Inflammatory macrophage (primary cell): ENCODE results near the gene CRADD.
"Not testable (repeated sequence)": the region's sequence is repeated elsewhere in the genome, so short reads cannot be mapped to it uniquely, and the experiment has no call there.

Experiments
- DNase-seq, 2 donors: peaks; one replicate each; pipeline ENCODE4 v3.0.0-alpha.2; 2020 to 2022
- total RNA-seq, 18 experiments: gene quantifications; one replicate each; lab custom pipeline; 2026; ENCODE audit warnings: mixed read lengths in 6 of 18, inconsistent platforms in 2 of 18; lab: John Stamatoyannopoulos, UW

The CRADD gene
- 3.4 to 10.0 (median 7.4) reads per million in 18 experiments for total RNA-seq

GRCh38 chr12:93677195-93678064 lies at the start of gene CRADD:
TSS of gene CRADD (plus strand) at chr12:93677375.
- DNase-seq = peak; percentile 96 to 97

GRCh38 chr12:93632383-93632782 lies 44.8 kb upstream of the CRADD start:
- no peak for DNase-seq

- DNase-seq = no peak
Observed at GRCh38 chr12:93634416-93634815, 42.8 kb upstream of the CRADD start.

DNA sequence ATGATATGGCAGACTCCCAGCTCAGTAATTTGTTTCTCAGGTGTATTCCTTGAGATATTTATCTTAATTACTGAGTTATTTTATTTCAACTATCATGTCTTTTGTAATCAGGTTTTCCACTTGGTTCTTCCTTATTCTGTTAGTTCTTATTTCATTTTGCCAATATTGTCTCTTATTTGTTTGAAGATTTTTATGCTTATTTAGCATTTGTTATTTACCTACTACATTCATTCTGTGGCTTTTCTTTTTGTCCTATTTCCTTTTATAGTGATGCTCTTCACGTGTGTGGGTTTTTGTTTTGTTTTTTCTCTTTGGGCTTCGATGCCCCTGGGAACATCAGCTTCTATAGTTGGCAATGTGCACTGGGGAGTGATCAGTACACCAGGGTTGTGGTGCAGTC lies 40.5 kb upstream of the CRADD start:
- no peak for DNase-seq

- DNase-seq = no peak
Observed at GRCh38 chr12:93638095-93638494, 39.1 kb upstream of the CRADD start.

- no peak for DNase-seq
Observed at GRCh38 chr12:93638954-93639353, 38.2 kb upstream of the CRADD start.

DNA sequence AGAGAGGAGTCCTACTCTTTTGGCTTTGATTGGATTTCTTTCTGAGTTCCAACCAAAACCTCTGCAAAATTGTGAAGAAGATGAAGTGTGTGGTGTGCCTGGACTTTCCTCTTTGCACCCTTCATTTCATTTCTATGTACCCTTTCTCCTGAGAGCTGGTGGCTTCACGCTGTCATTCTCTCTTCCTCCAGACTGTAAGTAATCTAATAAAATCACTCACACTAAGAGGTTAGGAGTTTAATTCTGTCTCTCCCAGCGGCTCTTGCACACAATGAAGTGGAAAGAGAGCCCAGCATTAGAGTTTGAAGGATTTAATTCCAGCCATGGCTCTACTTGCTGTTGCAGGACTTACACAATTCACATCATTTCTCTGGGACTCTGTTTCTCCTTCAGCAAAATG lies 37.8 kb upstream of the CRADD start:
- DNase-seq = no peak

DNA sequence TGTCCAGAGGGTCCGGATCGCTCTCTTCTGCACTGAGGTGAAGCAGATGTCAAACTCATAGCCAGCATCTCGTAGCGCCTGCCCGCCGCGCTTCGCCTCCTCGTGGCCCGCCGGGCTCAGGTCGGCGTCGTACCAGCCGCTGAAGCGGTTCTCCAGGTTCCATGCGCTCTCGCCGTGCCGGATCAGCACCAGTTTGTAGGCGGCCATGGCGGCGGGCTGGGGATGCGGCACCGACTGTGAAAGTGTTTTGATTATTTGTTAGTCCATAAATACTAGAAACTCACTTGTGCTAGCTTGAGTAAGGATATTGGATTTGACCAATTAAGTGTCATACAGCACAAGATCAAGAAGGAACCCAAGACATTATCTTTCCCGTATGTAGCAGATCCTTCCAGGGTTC lies 35.8 kb upstream of the CRADD start:
- DNase-seq = not testable (repeated sequence)

DNA sequence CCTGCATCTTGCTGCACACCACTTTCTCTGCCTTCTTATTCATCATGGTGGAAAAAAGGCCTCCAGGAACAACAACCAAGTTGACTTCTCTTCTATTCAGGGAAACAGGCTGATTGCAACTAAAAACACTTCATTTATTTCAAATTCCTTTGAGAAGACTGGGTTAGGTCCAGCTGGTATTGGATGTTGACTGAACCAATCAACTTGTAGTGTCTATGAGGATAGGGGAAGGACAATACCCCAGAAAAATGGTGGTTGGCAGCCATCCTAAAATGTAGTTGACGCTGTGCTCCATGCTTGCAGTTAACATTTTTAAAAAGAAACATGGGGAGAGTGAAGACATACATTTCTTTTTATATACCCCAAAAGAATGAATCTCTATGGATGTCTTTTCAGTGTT lies 34.4 kb upstream of the CRADD start:
- DNase-seq = no peak

GRCh38 chr12:93645702-93646101 lies 31.5 kb upstream of the CRADD start:
- DNase-seq = no peak

- DNase-seq = no peak
Observed at GRCh38 chr12:93650626-93651025, 26.5 kb upstream of the CRADD start.

GRCh38 chr12:93653079-93653478 lies 24.1 kb upstream of the CRADD start:
- no peak for DNase-seq

- DNase-seq = no peak
Observed at GRCh38 chr12:93653712-93654111, 23.5 kb upstream of the CRADD start.

- DNase-seq = no peak
Observed at GRCh38 chr12:93654421-93654820, 22.8 kb upstream of the CRADD start.

- DNase-seq = peak; percentile 5 to 89
Observed at GRCh38 chr12:93657071-93657470, 20.1 kb upstream of the CRADD start.

DNA sequence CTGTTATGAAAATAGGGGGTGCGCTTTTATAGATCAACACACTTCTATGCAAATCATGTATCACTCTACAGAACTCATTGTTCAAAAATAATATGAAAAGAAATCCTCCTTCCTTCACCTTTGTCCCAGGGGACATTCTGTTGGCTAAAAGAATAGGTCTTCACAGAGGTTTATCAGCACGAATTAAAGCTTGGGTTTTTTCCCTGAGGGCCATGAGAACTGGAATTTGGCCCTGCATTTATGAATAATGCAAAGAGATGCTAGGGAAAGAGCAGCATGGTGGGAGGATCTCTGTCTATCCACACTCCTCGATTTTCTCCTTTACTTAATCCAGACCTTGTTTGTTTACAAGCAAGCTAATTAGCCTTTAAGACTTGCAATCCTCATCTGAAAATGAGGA lies 16.2 kb upstream of the CRADD start:
- DNase-seq = no peak

GRCh38 chr12:93663006-93663728 lies 14.0 kb upstream of the CRADD start:
- no peak for DNase-seq

- DNase-seq = no peak
Observed at GRCh38 chr12:93663729-93664084, 13.5 kb upstream of the CRADD start.

- DNase-seq = no peak
Observed at GRCh38 chr12:93664573-93665138, 12.5 kb upstream of the CRADD start.

DNA sequence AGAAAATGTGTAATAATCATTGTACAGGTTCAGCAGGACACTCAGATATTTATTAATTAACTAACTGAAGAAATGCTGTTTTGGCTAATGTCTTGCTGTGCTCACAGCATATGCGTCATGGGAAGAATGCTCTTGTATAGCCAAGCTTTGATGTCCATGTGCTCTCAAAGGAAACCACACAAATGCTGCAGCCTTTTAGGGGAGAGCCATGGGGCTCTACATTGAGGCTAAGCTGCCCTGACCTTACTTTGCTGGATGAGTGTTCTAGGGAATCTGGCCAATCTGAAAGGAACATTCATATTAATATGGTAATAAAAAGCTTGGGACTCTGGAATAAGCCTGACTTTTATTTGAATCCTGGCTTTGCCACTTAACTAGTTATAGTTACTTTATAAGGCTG lies 9.5 kb upstream of the CRADD start:
- no peak for DNase-seq

GRCh38 chr12:93668919-93669418 lies 8.2 kb upstream of the CRADD start:
- no peak for DNase-seq

GRCh38 chr12:93669452-93669851 lies 7.7 kb upstream of the CRADD start:
- DNase-seq = no peak

DNA sequence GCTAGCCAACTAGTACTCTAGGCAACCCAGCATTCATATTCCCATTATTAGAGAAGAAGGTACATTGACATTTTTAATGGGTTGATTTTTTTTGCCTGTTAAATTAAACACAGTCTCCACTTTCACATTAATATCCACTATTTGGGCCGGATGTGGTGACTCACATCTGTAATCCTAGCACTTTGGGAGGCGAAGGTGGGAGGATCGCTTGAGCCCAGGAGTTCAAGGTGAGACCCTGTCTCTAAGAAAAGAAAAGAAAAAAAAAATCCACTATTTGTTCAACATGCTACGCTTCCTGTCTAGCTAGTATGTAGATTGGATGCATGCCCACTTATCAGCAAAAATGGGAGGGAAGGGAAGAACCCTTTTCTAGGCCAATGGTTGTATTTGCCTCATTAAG lies 7.1 kb upstream of the CRADD start:
- no peak for DNase-seq

- no peak for DNase-seq
Observed at GRCh38 chr12:93671044-93671443, 6.1 kb upstream of the CRADD start.
